OCI-LY7 (cell line): ENCODE data around the gene SLC19A1. TPM values are rescaled to one million over a fixed set of nuclear protein-coding genes. Genes with fewer than 3 reads are reported as not detected.

ENCODE experiments used
- BruUV-seq: library from RNA; stranded (reverse); fragments of 400-500 nt; replicated peaks from 2 replicates; lab custom pipeline; 2021; lab: Mats Ljungman, UMichigan
- CTCF ChIA-PET: fragments of 300-600 bp; sonication (Branson Sonifier 250); formaldehyde crosslinking; loops from one replicate; lab custom pipeline; 2022; ENCODE audit warnings: antibody characterized with exemption; ENCODE audit not compliant: unreplicated experiment; lab: Charles Lee
- POLR2A ChIA-PET: fragments of 300-600 bp; sonication (Branson Sonifier 250); formaldehyde crosslinking; loops from one replicate; lab custom pipeline; 2022; ENCODE audit warnings: antibody characterized with exemption; lab: Charles Lee
- DNase-seq: peaks from one replicate; pipeline ENCODE4 v3.0.0-alpha.2; 2015; ENCODE audit warnings: low spot score
- H2AFZ ChIP-seq: fragments of 200-600 bp; sonication (generic), shearing (Covaris generic); 2 replicates; pipeline ENCODE4 v1.6.1; 2014; ENCODE audit warnings: mild to moderate bottlenecking, antibody characterized with exemption, low read length, moderate library complexity
- H3K27ac ChIP-seq: fragments of 200-600 bp; sonication (generic); 2 replicates; pipeline ENCODE4 v1.5.1; 2014; ENCODE audit warnings: mixed run types, low read depth, mild to moderate bottlenecking, moderate library complexity, low read length, inconsistent platforms; ENCODE audit not compliant: poor library complexity, severe bottlenecking
- H3K36me3 ChIP-seq: fragments of 200-600 bp; sonication (generic); 2 replicates; pipeline ENCODE4 v1.6.1; 2014; ENCODE audit warnings: mild to moderate bottlenecking, antibody characterized with exemption, low read length, moderate library complexity, mixed read lengths; ENCODE audit not compliant: insufficient read depth
- H3K4me1 ChIP-seq: fragments of 200-600 bp; sonication (generic); 2 replicates; pipeline ENCODE4 v1.5.1; 2014; ENCODE audit warnings: mild to moderate bottlenecking, low read length; ENCODE audit not compliant: insufficient read depth, poor library complexity, severe bottlenecking
- H3K4me2 ChIP-seq: fragments of 200-600 bp; sonication (generic); 2 replicates; pipeline ENCODE4 v1.6.1; 2014; ENCODE audit warnings: mild to moderate bottlenecking, low read length
- H3K4me3 ChIP-seq: fragments of 200-600 bp; sonication (generic); 2 replicates; pipeline ENCODE4 v1.5.1; 2014; ENCODE audit warnings: mild to moderate bottlenecking, low read depth, low read length; ENCODE audit not compliant: poor library complexity, severe bottlenecking
- H3K79me2 ChIP-seq: fragments of 200-600 bp; sonication (generic); 2 replicates; pipeline ENCODE4 v1.6.1; 2016; ENCODE audit warnings: low read depth, mild to moderate bottlenecking, low read length, moderate library complexity, mixed read lengths; ENCODE audit not compliant: insufficient read depth
- H3K9me2 ChIP-seq: fragments of 200-600 bp; sonication (generic); 2 replicates; pipeline ENCODE4 v1.6.1; 2016; ENCODE audit warnings: mild to moderate bottlenecking, low read length, mixed read lengths; ENCODE audit not compliant: insufficient read depth
- H3K9me3 ChIP-seq: fragments of 200-600 bp; sonication (generic); 2 replicates; pipeline ENCODE4 v1.6.1; 2014; ENCODE audit warnings: mild to moderate bottlenecking, mixed run types, low read length, mixed read lengths
- H4K20me1 ChIP-seq: fragments of 200-600 bp; sonication (generic); 2 replicates; pipeline ENCODE4 v1.6.1; 2014; ENCODE audit warnings: mild to moderate bottlenecking, antibody characterized with exemption, low read length, moderate library complexity, mixed read lengths; ENCODE audit not compliant: insufficient read depth
- EZH2phosphoT487 ChIP-seq: fragments of 200-600 bp; sonication (generic); IDR thresholded peaks from 2 replicates; pipeline ENCODE4 v1.6.1; 2018; ENCODE audit warnings: low read depth, borderline replicate concordance, mild to moderate bottlenecking, mixed run types, antibody characterized with exemption, low read length, moderate library complexity, mixed read lengths
- intact Hi-C: fragments of 100-400 bp; cut with micrococcal nuclease; formaldehyde crosslinking; loops from one replicate; pipeline ENCODE4 v1.10.0; 2022; ENCODE audit not compliant: unreplicated experiment
- total RNA-seq, 2 experiments: library from RNA; depleted of rRNA in 1 of 2; stranded (reverse); fragments of >200 nt in 1 of 2; shearing (Covaris generic) in 1 of 2; gene quantifications; 2 replicates each; pipeline ENCODE4 v1.2.3, GENCODE V29; 2014 to 2022
- TF ChIP-seq, protein P1 (sequence below): fragments of 200-600 bp; sonication (generic); conservative IDR thresholded peaks from 2 replicates; pipeline ENCODE4 v1.5.1; 2014; ENCODE audit warnings: mild to moderate bottlenecking, antibody characterized with exemption, low read length, moderate library complexity, mixed read lengths

SLC19A1 gene
- total RNA-seq, 2 experiments from 2014 or later = 17.9 to 41.2 TPM

GRCh38 chr21:45590726-45591618 is 48.7 kb upstream of the SLC19A1 start:
- peak overlapping the region; percentile 39; the same call in 1 of the 2 replicates for H3K4me2 ChIP-seq
- peak; percentile 10 for DNase-seq
- CTCF ChIA-PET = no interaction called here
- POLR2A ChIA-PET = no interaction called here
- peaks cover 6% of the 10 kb centered on the region for H3K36me3 ChIP-seq
- peak overlapping the region; percentile 41 for H3K4me3 ChIP-seq
- H3K79me2 ChIP-seq = peaks cover 23% of the 10 kb centered on the region
- intact Hi-C loops = loop anchor here (2.0 kb wide), 1 partner anchor 52 kb away; the partner anchor contains the start of gene PCBP3
- TF ChIP-seq EZH2phosphoT487 = no peak
- TF ChIP-seq, protein P1, sequence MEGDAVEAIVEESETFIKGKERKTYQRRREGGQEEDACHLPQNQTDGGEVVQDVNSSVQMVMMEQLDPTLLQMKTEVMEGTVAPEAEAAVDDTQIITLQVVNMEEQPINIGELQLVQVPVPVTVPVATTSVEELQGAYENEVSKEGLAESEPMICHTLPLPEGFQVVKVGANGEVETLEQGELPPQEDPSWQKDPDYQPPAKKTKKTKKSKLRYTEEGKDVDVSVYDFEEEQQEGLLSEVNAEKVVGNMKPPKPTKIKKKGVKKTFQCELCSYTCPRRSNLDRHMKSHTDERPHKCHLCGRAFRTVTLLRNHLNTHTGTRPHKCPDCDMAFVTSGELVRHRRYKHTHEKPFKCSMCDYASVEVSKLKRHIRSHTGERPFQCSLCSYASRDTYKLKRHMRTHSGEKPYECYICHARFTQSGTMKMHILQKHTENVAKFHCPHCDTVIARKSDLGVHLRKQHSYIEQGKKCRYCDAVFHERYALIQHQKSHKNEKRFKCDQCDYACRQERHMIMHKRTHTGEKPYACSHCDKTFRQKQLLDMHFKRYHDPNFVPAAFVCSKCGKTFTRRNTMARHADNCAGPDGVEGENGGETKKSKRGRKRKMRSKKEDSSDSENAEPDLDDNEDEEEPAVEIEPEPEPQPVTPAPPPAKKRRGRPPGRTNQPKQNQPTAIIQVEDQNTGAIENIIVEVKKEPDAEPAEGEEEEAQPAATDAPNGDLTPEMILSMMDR = no peak
- H2AFZ ChIP-seq = no peak overlapping the region
- no TSS peak for BruUV-seq
- no peak overlapping the region for H3K27ac ChIP-seq
- peaks cover 10% of the 10 kb centered on the region for H3K9me3 ChIP-seq
- no peaks in the 10 kb centered on the region for H4K20me1 ChIP-seq
- H3K4me1 ChIP-seq = peaks cover 19% of the 10 kb centered on the region
- no peaks in the 10 kb centered on the region for H3K9me2 ChIP-seq

GRCh38 chr21:45590246-45590725 is 48.0 kb upstream of the SLC19A1 start:
- H3K4me2 ChIP-seq = peak overlapping the region; percentile 34; the same call in 1 of the 2 replicates
- H3K4me3 ChIP-seq = no peak overlapping the region
- H3K9me3 ChIP-seq = peaks cover 11% of the 10 kb centered on the region
- no peaks in the 10 kb centered on the region for H3K9me2 ChIP-seq
- intact Hi-C loops = loop anchor here (2.0 kb wide), 1 partner anchor 53 kb away; the partner anchor contains the start of gene PCBP3
- no peaks in the 10 kb centered on the region for H4K20me1 ChIP-seq
- H3K4me1 ChIP-seq = peaks cover 19% of the 10 kb centered on the region
- BruUV-seq = no TSS peak
- TF ChIP-seq EZH2phosphoT487 = no peak
- TF ChIP-seq, protein P1 = no peak
- ChIA-PET POLR2A (no interaction called here), CTCF (no interaction called here)
- no peak overlapping the region for H3K27ac ChIP-seq
- no peaks in the 10 kb centered on the region for H3K36me3 ChIP-seq
- H3K79me2 ChIP-seq = peaks cover 19% of the 10 kb centered on the region
- peak; percentile 5 for DNase-seq
- no peak overlapping the region for H2AFZ ChIP-seq
